ENCODE measurements around the gene WNT5B. TPM values are rescaled to one million over a fixed set of nuclear protein-coding genes. Genes with fewer than 3 reads are reported as not detected.

Gene WNT5B
- 0.27 and 0.75 TPM in 2 replicates for total RNA-seq

- intact Hi-C loops (cut with micrococcal nuclease), result no loop called here
These were observed at the start of gene WNT5B for GRCh38 chr12:1628666-1629337. Gene WNT5B, plus strand, starts transcription at chr12:1629231. Its CDS starts 2,124 bp downstream, at chr12:1631355.

- intact Hi-C loops (cut with micrococcal nuclease), result no loop called here
These were observed 49.2 kb upstream of the WNT5B start for GRCh38 chr12:1579651-1580435.

- intact Hi-C loops (cut with micrococcal nuclease), result no loop called here
These were observed 48.5 kb upstream of the WNT5B start for GRCh38 chr12:1580526-1580925.

- intact Hi-C loops (cut with micrococcal nuclease), result no loop called here
These were observed 46.9 kb upstream of the WNT5B start for GRCh38 chr12:1581973-1582708.

GRCh38 chr12:1582709-1583050, 46.4 kb upstream of the WNT5B start:
- intact Hi-C loops (cut with micrococcal nuclease), result loop anchor here (1.0 kb wide), 1 partner anchor 464 kb away; no protein-coding TSS in a partner anchor

GRCh38 chr12:1583421-1584078, 45.5 kb upstream of the WNT5B start:
- intact Hi-C loops (cut with micrococcal nuclease), result loop anchor here (1.0 kb wide), 1 partner anchor 465 kb away; no protein-coding TSS in a partner anchor

GRCh38 chr12:1584326-1584725, 44.7 kb upstream of the WNT5B start:
- intact Hi-C loops (cut with micrococcal nuclease), result no loop called here

GRCh38 chr12:1587927-1588574, 41.0 kb upstream of the WNT5B start:
- intact Hi-C loops (cut with micrococcal nuclease), result no loop called here

- intact Hi-C loops (cut with micrococcal nuclease), result no loop called here
These were observed 40.5 kb upstream of the WNT5B start for GRCh38 chr12:1588575-1588947.

- intact Hi-C loops (cut with micrococcal nuclease), result loop anchor here (5.0 to 10.0 kb wide), 6 partner anchors 58 to 1028 kb away; partner anchors contain the start of genes ERC1, RAD52 and WNK1
These were observed 38.6 kb upstream of the WNT5B start for GRCh38 chr12:1590221-1590979.

- intact Hi-C loops (cut with micrococcal nuclease), result loop anchor here (5.0 to 10.0 kb wide), 6 partner anchors 59 to 1029 kb away; partner anchors contain the start of genes ERC1, RAD52 and WNK1
These were observed 38.0 kb upstream of the WNT5B start for GRCh38 chr12:1591034-1591433.

- intact Hi-C loops (cut with micrococcal nuclease), result loop anchor here (5.0 to 10.0 kb wide), 6 partner anchors 59 to 1029 kb away; partner anchors contain the start of genes ERC1, RAD52 and WNK1
These were observed 37.5 kb upstream of the WNT5B start for GRCh38 chr12:1591543-1591942.

GRCh38 chr12:1592444-1593173, 36.4 kb upstream of the WNT5B start:
- intact Hi-C loops (cut with micrococcal nuclease), result loop anchor here (5.0 to 10.0 kb wide), 6 partner anchors 60 to 1030 kb away; partner anchors contain the start of genes ERC1, RAD52 and WNK1

GRCh38 chr12:1593174-1594005, 35.6 kb upstream of the WNT5B start:
- intact Hi-C loops (cut with micrococcal nuclease), result loop anchor here (5.0 to 10.0 kb wide), 6 partner anchors 61 to 1031 kb away; partner anchors contain the start of genes ERC1, RAD52 and WNK1

- intact Hi-C loops (cut with micrococcal nuclease), result loop anchor here (5.0 to 10.0 kb wide), 6 partner anchors 62 to 1032 kb away; partner anchors contain the start of genes ERC1, RAD52 and WNK1
These were observed 35.1 kb upstream of the WNT5B start for GRCh38 chr12:1594006-1594260.

- intact Hi-C loops (cut with micrococcal nuclease), result loop anchor here (5.0 to 10.0 kb wide), 6 partner anchors 62 to 1032 kb away; partner anchors contain the start of genes ERC1, RAD52 and WNK1
These were observed 34.6 kb upstream of the WNT5B start, which contains the start of gene FBXL14 for GRCh38 chr12:1594261-1595025. Gene FBXL14, minus strand, starts transcription at chr12:1594581. Its CDS starts 515 bp downstream, at chr12:1594066.

- intact Hi-C loops (cut with micrococcal nuclease), result loop anchor here (10.0 kb wide), 1 partner anchor 390 kb away; no protein-coding TSS in a partner anchor
These were observed 33.9 kb upstream of the WNT5B start for GRCh38 chr12:1595026-1595561.

Data from T-helper 2 cell treated with Interferon-gamma antibody and Interleukin-4, amounts not matched to agents 100 ng/mL and 5 ng/mL, for 36 hours (primary cell).